ENCODE results near the gene IMPA2. TPM values are rescaled to one million over a fixed set of nuclear protein-coding genes. Genes with fewer than 3 reads are reported as not detected.

Gene IMPA2
- total and polyA plus RNA-seq, 2 of the 8 experiments (the other 6 are each of a cell fraction or from before 2014, with no cell fraction given): 102 to 140 TPM

DNA sequence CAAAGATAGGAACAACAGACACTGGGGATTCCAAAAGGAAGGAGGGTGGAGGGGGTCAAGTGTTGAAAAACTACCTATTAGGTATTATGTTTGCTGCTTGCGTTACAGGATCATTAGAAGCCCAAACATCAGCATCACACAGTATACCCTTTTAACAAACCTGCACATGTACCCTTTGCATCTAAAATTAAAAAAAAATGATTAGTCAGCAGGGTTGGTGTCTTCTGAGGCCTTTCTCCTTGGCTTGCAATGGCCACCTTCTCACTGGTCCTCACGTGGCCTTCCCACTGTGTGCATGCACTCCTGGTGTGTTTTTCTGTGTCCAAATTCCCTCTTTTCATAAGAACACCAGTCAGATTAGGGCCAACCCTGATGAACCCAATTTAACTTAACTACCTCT lies 5.6 kb upstream of the IMPA2 start:
- no peak overlapping the region for H2BK120ac ChIP-seq (replicated peaks; ENCODE audit: low read depth, low read length)
- whole genome bisulfite sequencing, 2 experiments (ENCODE audit: extremely low coverage in 1 of 2, insufficient coverage in 1 of 2, insufficient read length in 1 of 2, insufficient replicate concordance in 2 of 2, low coverage in 1 of 2, low lambda C conversion rate in 2 of 2, missing lambda C conversion rate in 1 of 2): 92% methylated on average over 2 of the region's 2 CpGs; no CpG with 5 or more reads in 1 of the 2 experiments
- no peaks in the 10 kb centered on the region for H3K9me3 ChIP-seq (ENCODE audit: insufficient read depth in 2 of 2, low read depth in 1 of 2, low read length in 1 of 2)
- no peaks in the 10 kb centered on the region for H3K79me1 ChIP-seq (ENCODE audit: low read depth, low read length)
- H2BK15ac ChIP-seq (ENCODE audit: low read length): no peak overlapping the region
- H3K23me2 ChIP-seq (ENCODE audit: low read depth, low read length): peaks cover 5% of the 10 kb centered on the region; the same call in 1 of the 2 replicates
- H2BK12ac ChIP-seq (ENCODE audit: low read depth, low read length): no peak overlapping the region
- no peak overlapping the region for H4K8ac ChIP-seq (ENCODE audit: extremely low read depth, insufficient read depth, low read length)
- H2AFZ ChIP-seq (ENCODE audit: low read length): no peak overlapping the region
- peaks cover 0 to 4% (median under 1%) of the 10 kb centered on the region in 4 experiments; a peak in 5 of 7 replicates for H3K4me1 ChIP-seq (replicated peaks in 1 of 4; ENCODE audit: control insufficient read depth in 3 of 4, insufficient read depth in 4 of 4, low read length in 3 of 4)
- H4K20me1 ChIP-seq (replicated peaks in 1 of 2; ENCODE audit: control insufficient read depth in 1 of 2, insufficient read depth in 2 of 2, low read length in 2 of 2): no peaks in the 10 kb centered on the region
- H3K9ac ChIP-seq (replicated peaks in 1 of 4; ENCODE audit: extremely low read depth in 1 of 4, low read depth in 3 of 4, low read length in 3 of 4): no peak overlapping the region
- H3K56ac ChIP-seq (replicated peaks; ENCODE audit: insufficient read length, low read depth, low read length): no peak overlapping the region
- ChIA-PET POLR2A (ENCODE audit: partially characterized antibody) (interaction anchor here (0.6 to 1.6 kb wide), 3 partner anchors 15 to 74 kb away, joined by 3 to 5 read pairs (median 4); no protein-coding TSS in a partner anchor), CTCF (ENCODE audit: partially characterized antibody) (interaction anchor here (0.6 to 3.3 kb wide), 3 partner anchors 20 to 80 kb away, joined by 3 to 13 read pairs (median 9); no protein-coding TSS in a partner anchor)
- no peaks in the 10 kb centered on the region for H3K79me2 ChIP-seq (ENCODE audit: control insufficient read depth in 1 of 2, insufficient read depth in 2 of 2, low read length in 2 of 2)
- H4K91ac ChIP-seq (replicated peaks; ENCODE audit: insufficient read length, low read length): no peak overlapping the region
- no peak overlapping the region for H3K14ac ChIP-seq (ENCODE audit: insufficient read length)
- H3K36me3 ChIP-seq (ENCODE audit: control insufficient read depth in 2 of 4, insufficient read depth in 4 of 4, low read length in 3 of 4): no peaks in the 10 kb centered on the region
- H4K5ac ChIP-seq (ENCODE audit: insufficient read length, low read depth, low read length): no peak overlapping the region
- no peak overlapping the region for H3K4ac ChIP-seq (replicated peaks; ENCODE audit: insufficient read length, low read depth, low read length)
- H3K18ac ChIP-seq (ENCODE audit: extremely low read depth, low read length): no peak overlapping the region
- H2BK20ac ChIP-seq (ENCODE audit: low read length): no peak overlapping the region
- H2AK5ac ChIP-seq (ENCODE audit: low read depth, low read length): no peak overlapping the region
- no peak overlapping the region for H3K23ac ChIP-seq (ENCODE audit: insufficient read length)
- H3K4me3 ChIP-seq (ENCODE audit: extremely low read depth in 1 of 4, insufficient read depth in 2 of 4, low read depth in 3 of 4, low read length in 4 of 4): no peak overlapping the region
- no peaks in the 10 kb centered on the region for H3K27me3 ChIP-seq (replicated peaks in 1 of 4; ENCODE audit: control insufficient read depth in 3 of 4, extremely low read depth in 1 of 4, insufficient read depth in 3 of 4, low read length in 3 of 4)
- no peak overlapping the region for H2BK5ac ChIP-seq (ENCODE audit: low read depth, low read length)
- no peak for DNase-seq (ENCODE audit: low read depth in 1 of 2, low spot score in 2 of 2)
- FAIRE-seq: no peak
- no peak overlapping the region for H3K27ac ChIP-seq (ENCODE audit: low read depth, low read length)
- no peak overlapping the region for H3K4me2 ChIP-seq (ENCODE audit: insufficient read depth in 1 of 2, low read depth in 2 of 2, low read length in 2 of 2)
- TF ChIP-seq CBX8 (IDR thresholded peaks at IDR 0.05; ENCODE audit: borderline replicate concordance, low read depth, low read length): no peak
- TF ChIP-seq SP4 (IDR thresholded peaks at IDR 0.05; ENCODE audit: low read length): no peak
- no peak for TF ChIP-seq POLR2AphosphoS5 (IDR thresholded peaks at IDR 0.05; ENCODE audit: low read depth, low read length)
- TF ChIP-seq, protein P1, sequence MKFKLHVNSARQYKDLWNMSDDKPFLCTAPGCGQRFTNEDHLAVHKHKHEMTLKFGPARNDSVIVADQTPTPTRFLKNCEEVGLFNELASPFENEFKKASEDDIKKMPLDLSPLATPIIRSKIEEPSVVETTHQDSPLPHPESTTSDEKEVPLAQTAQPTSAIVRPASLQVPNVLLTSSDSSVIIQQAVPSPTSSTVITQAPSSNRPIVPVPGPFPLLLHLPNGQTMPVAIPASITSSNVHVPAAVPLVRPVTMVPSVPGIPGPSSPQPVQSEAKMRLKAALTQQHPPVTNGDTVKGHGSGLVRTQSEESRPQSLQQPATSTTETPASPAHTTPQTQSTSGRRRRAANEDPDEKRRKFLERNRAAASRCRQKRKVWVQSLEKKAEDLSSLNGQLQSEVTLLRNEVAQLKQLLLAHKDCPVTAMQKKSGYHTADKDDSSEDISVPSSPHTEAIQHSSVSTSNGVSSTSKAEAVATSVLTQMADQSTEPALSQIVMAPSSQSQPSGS (IDR thresholded peaks at IDR 0.05; ENCODE audit: low read length): no peak
- no peak for TF ChIP-seq BCL11A (IDR thresholded peaks at IDR 0.05; ENCODE audit: low read depth in 2 of 2, low read length in 2 of 2)
- TF ChIP-seq PHF8 (conservative IDR thresholded peaks at IDR 0.05; ENCODE audit: low read depth, low read length): no peak
- no peak for TF ChIP-seq BRCA1 (IDR thresholded peaks at IDR 0.05; ENCODE audit: low read depth, low read length)
- TF ChIP-seq SAP30 (IDR thresholded peaks at IDR 0.05; ENCODE audit: insufficient read depth, insufficient replicate concordance, low read length): no peak
- TF ChIP-seq CHD1 (IDR thresholded peaks at IDR 0.05; ENCODE audit: low read depth, low read length): no peak
- no peak for TF ChIP-seq RAD21 (IDR thresholded peaks at IDR 0.05 in 1 of 2, conservative IDR thresholded peaks at IDR 0.05 in 1 of 2; ENCODE audit: low read depth in 2 of 2, low read length in 2 of 2)
- TF ChIP-seq EGR1 (IDR thresholded peaks at IDR 0.05; ENCODE audit: borderline replicate concordance, low read depth, low read length): no peak
- no peak for TF ChIP-seq ASH2L (IDR thresholded peaks at IDR 0.05; ENCODE audit: low read length)
- TF ChIP-seq ZNF274 (IDR thresholded peaks at IDR 0.05; ENCODE audit: borderline replicate concordance, extremely low read depth, low read length): no peak

All from H1 (cell line).